Loucy (cell line): Measurements from ENCODE around the gene RRH.

Experiments used
- H2AFZ ChIP-seq: fragments of 200-600 bp; sonication (generic); 2 replicates; pipeline ENCODE4 v1.6.0; 2016; ENCODE audit warnings: antibody characterized with exemption, mild to moderate bottlenecking, low read length, moderate library complexity
- H3F3A ChIP-seq: fragments of 200-600 bp; 2 replicates; pipeline ENCODE4 v1.6.0; 2016; ENCODE audit warnings: antibody characterized with exemption, low read depth, mild to moderate bottlenecking
- H3K27me3 ChIP-seq: fragments of 200-600 bp; sonication (generic); 2 replicates; pipeline ENCODE4 v1.6.1; 2014; ENCODE audit warnings: low read length, mild to moderate bottlenecking; ENCODE audit not compliant: insufficient read depth, poor library complexity, severe bottlenecking
- H3K36me3 ChIP-seq: fragments of 200-600 bp; sonication (generic); 2 replicates; pipeline ENCODE4 v1.6.1; 2016; ENCODE audit warnings: low read length; ENCODE audit not compliant: insufficient read depth
- H3K4me1 ChIP-seq: fragments of 200-600 bp; sonication (generic); 2 replicates; pipeline ENCODE4 v1.5.1; 2014; ENCODE audit warnings: low read length, mild to moderate bottlenecking; ENCODE audit not compliant: insufficient read depth, poor library complexity, severe bottlenecking
- H3K4me2 ChIP-seq: fragments of 200-600 bp; sonication (generic); 2 replicates; pipeline ENCODE4 v1.6.0; 2014; ENCODE audit warnings: antibody characterized with exemption, low read length, low read depth, mild to moderate bottlenecking; ENCODE audit not compliant: poor library complexity, severe bottlenecking
- H3K4me3 ChIP-seq: fragments of 200-600 bp; sonication (generic); 2 replicates; pipeline ENCODE4 v1.5.1; 2014; ENCODE audit warnings: low read length, mild to moderate bottlenecking, mixed read lengths; ENCODE audit not compliant: poor library complexity, severe bottlenecking
- H3K79me2 ChIP-seq: fragments of 200-600 bp; sonication (generic); 2 replicates; pipeline ENCODE4 v1.6.1; 2014; ENCODE audit warnings: low read length; ENCODE audit not compliant: insufficient read depth
- H3K9ac ChIP-seq: fragments of 200-600 bp; sonication (generic); 2 replicates; pipeline ENCODE4 v1.6.0; 2014; ENCODE audit warnings: mild to moderate bottlenecking, low read depth, low read length, moderate library complexity; ENCODE audit not compliant: poor library complexity, severe bottlenecking
- H3K9me2 ChIP-seq: fragments of 200-600 bp; sonication (generic); replicated peaks from 2 replicates; pipeline ENCODE4 v1.6.1; 2016; ENCODE audit warnings: low read depth, low read length, mixed read lengths
- H3K9me3 ChIP-seq: fragments of 200-600 bp; sonication (generic); 2 replicates; pipeline ENCODE4 v1.6.1; 2014; ENCODE audit warnings: mild to moderate bottlenecking, antibody characterized with exemption, low read length, low read depth; ENCODE audit not compliant: insufficient read depth
- H4K20me1 ChIP-seq: fragments of 200-600 bp; sonication (generic); 2 replicates; pipeline ENCODE4 v1.6.0; 2014; ENCODE audit warnings: antibody characterized with exemption, low read length, mild to moderate bottlenecking; ENCODE audit not compliant: insufficient read depth, poor library complexity, severe bottlenecking
- CTCF ChIP-seq: fragments of 200-600 bp; sonication (generic); conservative IDR thresholded peaks from 2 replicates; pipeline ENCODE4 v1.5.1; 2014; ENCODE audit warnings: mild to moderate bottlenecking, antibody characterized with exemption, low read length
- EZH2phosphoT487 ChIP-seq: fragments of 200-600 bp; IDR thresholded peaks from 2 replicates; pipeline ENCODE4 v1.6.1; 2018; ENCODE audit warnings: antibody characterized with exemption, mild to moderate bottlenecking, moderate library complexity, borderline replicate concordance

The RRH gene

GRCh38 chr4:109861271-109861670, 33.5 kb downstream of the RRH start:
- Histone ChIP-seq H3F3A (no peaks in the 10 kb centered on the region), H3K36me3 (no peaks in the 10 kb centered on the region), H3K9me2 (no peaks in the 10 kb centered on the region), H3K9me3 (peaks cover 11% of the 10 kb centered on the region), H3K4me1 (no peaks in the 10 kb centered on the region), H2AFZ (no peak overlapping the region), H3K27me3 (no peaks in the 10 kb centered on the region), H3K4me2 (no peak overlapping the region), H3K79me2 (no peaks in the 10 kb centered on the region), H3K4me3 (no peak overlapping the region), H4K20me1 (no peaks in the 10 kb centered on the region), H3K9ac (no peak overlapping the region)
- TF ChIP-seq EZH2phosphoT487 (no peak), CTCF (no peak)

DNA sequence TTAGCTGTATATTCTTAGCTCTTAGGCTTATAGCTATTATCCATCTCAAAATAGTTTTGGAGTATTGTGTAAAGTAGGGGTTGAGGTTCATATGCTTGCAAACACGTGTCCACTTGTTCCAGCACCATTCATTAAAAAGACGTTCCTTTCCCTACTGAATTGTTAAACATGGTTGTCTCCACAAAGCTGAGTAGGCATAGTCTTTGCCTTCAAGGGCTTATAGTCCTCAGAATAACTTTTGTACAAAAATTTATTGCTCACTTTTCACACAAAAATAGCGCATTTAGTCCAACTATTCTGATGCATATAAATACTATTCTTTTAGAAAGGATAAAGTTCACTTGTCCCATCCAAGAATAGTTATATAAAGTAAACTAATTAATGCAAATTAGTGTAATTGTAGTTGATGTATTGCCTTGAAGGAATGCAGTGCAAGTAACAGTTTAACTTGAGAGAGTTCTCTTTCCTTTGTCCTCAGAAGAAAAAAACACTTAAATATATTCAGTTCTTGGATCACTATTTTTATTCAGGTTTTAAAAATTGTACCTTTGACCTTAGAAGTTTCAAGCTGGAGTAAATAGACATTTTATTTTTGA, 34.2 kb downstream of the RRH start:
- Histone ChIP-seq H3K9me3 (peaks cover 11% of the 10 kb centered on the region), H3K4me3 (no peak overlapping the region), H3K4me2 (no peak overlapping the region), H3F3A (no peaks in the 10 kb centered on the region), H3K9me2 (no peaks in the 10 kb centered on the region), H2AFZ (no peak overlapping the region), H3K36me3 (no peaks in the 10 kb centered on the region), H3K9ac (no peak overlapping the region), H4K20me1 (no peaks in the 10 kb centered on the region), H3K27me3 (no peaks in the 10 kb centered on the region), H3K79me2 (no peaks in the 10 kb centered on the region), H3K4me1 (no peaks in the 10 kb centered on the region)
- TF ChIP-seq EZH2phosphoT487 (no peak), CTCF (no peak)

- no peak overlapping the region for H2AFZ ChIP-seq
- H3K4me2 ChIP-seq: no peak overlapping the region
- no peaks in the 10 kb centered on the region for H3K27me3 ChIP-seq
- H3K36me3 ChIP-seq: no peaks in the 10 kb centered on the region
- H3K79me2 ChIP-seq: no peaks in the 10 kb centered on the region
- no peaks in the 10 kb centered on the region for H3F3A ChIP-seq
- H3K4me1 ChIP-seq: no peaks in the 10 kb centered on the region
- H3K9me3 ChIP-seq: peaks cover 11% of the 10 kb centered on the region
- TF ChIP-seq CTCF (no peak), EZH2phosphoT487 (no peak)
- H3K9me2 ChIP-seq: no peaks in the 10 kb centered on the region
- no peaks in the 10 kb centered on the region for H4K20me1 ChIP-seq
- H3K4me3 ChIP-seq: no peak overlapping the region
- no peak overlapping the region for H3K9ac ChIP-seq
Observed at GRCh38 chr4:109864134-109864533, 36.4 kb downstream of the RRH start.
